GM12878 (cell line): ENCODE measurements around the gene RSPH10B2.
"Not testable (repeated sequence)": the region's sequence is repeated elsewhere in the genome, so short reads cannot be mapped to it uniquely, and the experiment has no call there.

Experiments
- EZH2 ChIP-seq: IDR thresholded peaks from 2 replicates; pipeline ENCODE4 v1.6.1; 2012; ENCODE audit warnings: low read depth, mild to moderate bottlenecking, control low read depth, inconsistent platforms, low read length, borderline replicate concordance; ENCODE audit not compliant: control insufficient read depth
- HDGF ChIP-seq: fragments of 450-650 bp; IDR thresholded peaks from 2 replicates; pipeline ENCODE4 v1.6.1; 2016; ENCODE audit warnings: antibody characterized with exemption
- SMARCA5 ChIP-seq: fragments of 450-650 bp; IDR thresholded peaks from 2 replicates; pipeline ENCODE4 v1.6.1; 2017; ENCODE audit warnings: mild to moderate bottlenecking
- ZNF384 ChIP-seq: IDR thresholded peaks from 2 replicates; pipeline ENCODE4 v1.6.1; 2012; ENCODE audit warnings: low read depth, mild to moderate bottlenecking, low read length, improper control_type of control experiment, borderline replicate concordance
- TF ChIP-seq, protein P1 (sequence below): IDR thresholded peaks from 2 replicates; pipeline ENCODE4 v1.6.1; 2011; ENCODE audit warnings: borderline replicate concordance, low read depth, mild to moderate bottlenecking, moderate library complexity, mixed read lengths, low read length; ENCODE audit not compliant: insufficient read depth; ENCODE audit errors: extremely low read length
- TF ChIP-seq, protein P2 (sequence below): fragments of 450-650 bp; IDR thresholded peaks from 2 replicates; pipeline ENCODE4 v1.6.1; 2017; ENCODE audit warnings: low read depth, mild to moderate bottlenecking, moderate library complexity
- TF ChIP-seq, protein P3 (sequence below), 3 experiments: IDR thresholded peaks in 2 of 3; conservative IDR thresholded peaks in 1 of 3; 2 replicates each; pipeline ENCODE4 v1.5.1; 2011; ENCODE audit warnings: low read depth in 3 of 3, low read length in 3 of 3, mild to moderate bottlenecking in 3 of 3, control low read depth in 2 of 3, moderate library complexity in 2 of 3, inconsistent platforms in 1 of 3, mixed read lengths in 1 of 3; ENCODE audit not compliant: control insufficient read depth in 2 of 3, insufficient read depth in 1 of 3; ENCODE audit errors: extremely low read depth in 1 of 3

DNA sequence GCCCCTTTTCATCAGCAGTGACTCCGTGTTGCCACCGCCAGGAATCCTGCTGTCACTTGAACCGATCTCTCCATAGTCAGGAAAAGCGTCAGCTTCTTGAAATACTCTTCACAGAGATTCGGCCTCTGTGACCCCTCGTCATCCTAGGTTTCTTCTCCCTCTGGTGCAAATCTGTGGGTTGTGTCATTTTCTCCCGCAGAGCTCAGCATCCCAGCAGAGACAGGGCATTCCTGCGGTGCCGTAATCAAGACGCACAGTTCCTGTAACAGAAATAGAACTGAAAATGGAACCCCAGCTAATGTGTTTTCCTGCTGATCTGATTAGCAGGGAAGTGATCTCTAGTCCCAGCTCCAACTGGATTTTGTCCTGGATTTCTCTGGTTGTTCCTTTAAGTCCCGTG, 40.4 kb downstream of the RSPH10B2 start:
- TF ChIP-seq, protein P1, sequence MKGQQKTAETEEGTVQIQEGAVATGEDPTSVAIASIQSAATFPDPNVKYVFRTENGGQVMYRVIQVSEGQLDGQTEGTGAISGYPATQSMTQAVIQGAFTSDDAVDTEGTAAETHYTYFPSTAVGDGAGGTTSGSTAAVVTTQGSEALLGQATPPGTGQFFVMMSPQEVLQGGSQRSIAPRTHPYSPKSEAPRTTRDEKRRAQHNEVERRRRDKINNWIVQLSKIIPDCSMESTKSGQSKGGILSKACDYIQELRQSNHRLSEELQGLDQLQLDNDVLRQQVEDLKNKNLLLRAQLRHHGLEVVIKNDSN, result not testable (repeated sequence)
- TF ChIP-seq SMARCA5, HDGF, EZH2, ZNF384: not testable (repeated sequence)
- TF ChIP-seq, protein P2, sequence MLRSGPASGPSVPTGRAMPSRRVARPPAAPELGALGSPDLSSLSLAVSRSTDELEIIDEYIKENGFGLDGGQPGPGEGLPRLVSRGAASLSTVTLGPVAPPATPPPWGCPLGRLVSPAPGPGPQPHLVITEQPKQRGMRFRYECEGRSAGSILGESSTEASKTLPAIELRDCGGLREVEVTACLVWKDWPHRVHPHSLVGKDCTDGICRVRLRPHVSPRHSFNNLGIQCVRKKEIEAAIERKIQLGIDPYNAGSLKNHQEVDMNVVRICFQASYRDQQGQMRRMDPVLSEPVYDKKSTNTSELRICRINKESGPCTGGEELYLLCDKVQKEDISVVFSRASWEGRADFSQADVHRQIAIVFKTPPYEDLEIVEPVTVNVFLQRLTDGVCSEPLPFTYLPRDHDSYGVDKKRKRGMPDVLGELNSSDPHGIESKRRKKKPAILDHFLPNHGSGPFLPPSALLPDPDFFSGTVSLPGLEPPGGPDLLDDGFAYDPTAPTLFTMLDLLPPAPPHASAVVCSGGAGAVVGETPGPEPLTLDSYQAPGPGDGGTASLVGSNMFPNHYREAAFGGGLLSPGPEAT, result not testable (repeated sequence)
- TF ChIP-seq, protein P3, sequence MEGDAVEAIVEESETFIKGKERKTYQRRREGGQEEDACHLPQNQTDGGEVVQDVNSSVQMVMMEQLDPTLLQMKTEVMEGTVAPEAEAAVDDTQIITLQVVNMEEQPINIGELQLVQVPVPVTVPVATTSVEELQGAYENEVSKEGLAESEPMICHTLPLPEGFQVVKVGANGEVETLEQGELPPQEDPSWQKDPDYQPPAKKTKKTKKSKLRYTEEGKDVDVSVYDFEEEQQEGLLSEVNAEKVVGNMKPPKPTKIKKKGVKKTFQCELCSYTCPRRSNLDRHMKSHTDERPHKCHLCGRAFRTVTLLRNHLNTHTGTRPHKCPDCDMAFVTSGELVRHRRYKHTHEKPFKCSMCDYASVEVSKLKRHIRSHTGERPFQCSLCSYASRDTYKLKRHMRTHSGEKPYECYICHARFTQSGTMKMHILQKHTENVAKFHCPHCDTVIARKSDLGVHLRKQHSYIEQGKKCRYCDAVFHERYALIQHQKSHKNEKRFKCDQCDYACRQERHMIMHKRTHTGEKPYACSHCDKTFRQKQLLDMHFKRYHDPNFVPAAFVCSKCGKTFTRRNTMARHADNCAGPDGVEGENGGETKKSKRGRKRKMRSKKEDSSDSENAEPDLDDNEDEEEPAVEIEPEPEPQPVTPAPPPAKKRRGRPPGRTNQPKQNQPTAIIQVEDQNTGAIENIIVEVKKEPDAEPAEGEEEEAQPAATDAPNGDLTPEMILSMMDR (IDR thresholded peaks at IDR 0.05 in 2 of 3, conservative IDR thresholded peaks at IDR 0.05 in 1 of 3; ENCODE audit: control insufficient read depth in 2 of 3, extremely low read depth in 1 of 3, insufficient read depth in 1 of 3, low read depth in 3 of 3, low read length in 3 of 3), result not testable (repeated sequence)
